ENCODE data around the gene RERG. TPM values are rescaled to one million over a fixed set of nuclear protein-coding genes. Genes with fewer than 3 reads are reported as not detected.

Gene RERG
- total RNA-seq, 2 donors from 2014 or later, result not detected

GRCh38 chr12:15168026-15168678 lies 53.1 kb downstream of the RERG start:
- Mint-ChIP-seq H3K4me3 (no peak overlapping the region), H3K27me3 (peaks cover 17% of the 10 kb centered on the region), H3K27ac (no peak overlapping the region), H3K36me3 (ENCODE audit: low read depth) (no peaks in the 10 kb centered on the region), H3K4me1 (no peaks in the 10 kb centered on the region)
- ATAC-seq, result no peak
- H3K9me3 ChIP-seq (ENCODE audit: control insufficient read depth, low read length, poor library complexity, severe bottlenecking), result no peaks in the 10 kb centered on the region
- no peak for DNase-seq

- no peaks in the 10 kb centered on the region for H3K36me3 Mint-ChIP-seq (ENCODE audit: low read depth)
- H3K4me1 Mint-ChIP-seq, result no peaks in the 10 kb centered on the region
- no peaks in the 10 kb centered on the region for H3K9me3 ChIP-seq (ENCODE audit: control insufficient read depth, low read length, poor library complexity, severe bottlenecking)
- ATAC-seq (no peak), DNase-seq (no peak)
- H3K4me3 Mint-ChIP-seq, result no peak overlapping the region
- H3K27ac Mint-ChIP-seq, result no peak overlapping the region
- H3K27me3 Mint-ChIP-seq, result peaks cover 24% of the 10 kb centered on the region
Observed at GRCh38 chr12:15165012-15165659, 56.1 kb downstream of the RERG start.

- Mint-ChIP-seq H3K27ac (no peak overlapping the region), H3K4me1 (no peaks in the 10 kb centered on the region)
- ATAC-seq, result no peak
Observed at GRCh38 chr12:15163030-15163976, 57.9 kb downstream of the RERG start.

GRCh38 chr12:15158083-15158482 lies 63.1 kb downstream of the RERG start:
- no peaks in the 10 kb centered on the region for H3K36me3 Mint-ChIP-seq (ENCODE audit: low read depth)
- no peak for DNase-seq
- H3K9me3 ChIP-seq (ENCODE audit: control insufficient read depth, low read length, poor library complexity, severe bottlenecking), result no peaks in the 10 kb centered on the region
- H3K27ac Mint-ChIP-seq, result no peak overlapping the region
- ATAC-seq, result no peak
- H3K4me1 Mint-ChIP-seq, result no peaks in the 10 kb centered on the region
- no peak overlapping the region for H3K4me3 Mint-ChIP-seq
- H3K27me3 Mint-ChIP-seq, result peaks cover 26% of the 10 kb centered on the region

More at GRCh38 chr12:15163030-15163976, 57.9 kb downstream of the RERG start:
- Mint-ChIP-seq H3K27me3 (peaks cover 26% of the 10 kb centered on the region), H3K4me3 (no peak overlapping the region), H3K36me3 (ENCODE audit: low read depth) (no peaks in the 10 kb centered on the region)
- DNase-seq, result no peak
- H3K9me3 ChIP-seq (ENCODE audit: control insufficient read depth, low read length, poor library complexity, severe bottlenecking), result no peaks in the 10 kb centered on the region

GRCh38 chr12:15157269-15157671 lies 63.9 kb downstream of the RERG start:
- H3K4me1 Mint-ChIP-seq, result no peaks in the 10 kb centered on the region
- ATAC-seq, result no peak
- no peaks in the 10 kb centered on the region for H3K36me3 Mint-ChIP-seq (ENCODE audit: low read depth)

GRCh38 chr12:15155271-15155670 lies 65.9 kb downstream of the RERG start:
- H3K27ac Mint-ChIP-seq, result no peak overlapping the region
- ATAC-seq (no peak), DNase-seq (no peak)
- H3K27me3 Mint-ChIP-seq, result peaks cover 33% of the 10 kb centered on the region
- peaks cover 3% of the 10 kb centered on the region for H3K4me1 Mint-ChIP-seq
- H3K36me3 Mint-ChIP-seq (ENCODE audit: low read depth), result no peaks in the 10 kb centered on the region
- no peak overlapping the region for H3K4me3 Mint-ChIP-seq
- no peaks in the 10 kb centered on the region for H3K9me3 ChIP-seq (ENCODE audit: control insufficient read depth, low read length, poor library complexity, severe bottlenecking)

More at GRCh38 chr12:15157269-15157671, 63.9 kb downstream of the RERG start:
- H3K27ac Mint-ChIP-seq, result no peak overlapping the region
- H3K27me3 Mint-ChIP-seq, result peaks cover 26% of the 10 kb centered on the region
- no peaks in the 10 kb centered on the region for H3K9me3 ChIP-seq (ENCODE audit: control insufficient read depth, low read length, poor library complexity, severe bottlenecking)
- DNase-seq, result no peak
- no peak overlapping the region for H3K4me3 Mint-ChIP-seq

- H3K9me3 ChIP-seq (ENCODE audit: control insufficient read depth, low read length, poor library complexity, severe bottlenecking), result no peaks in the 10 kb centered on the region
- Mint-ChIP-seq H3K27ac (no peak overlapping the region), H3K4me3 (no peak overlapping the region), H3K27me3 (peaks cover 33% of the 10 kb centered on the region), H3K4me1 (peaks cover 5% of the 10 kb centered on the region), H3K36me3 (ENCODE audit: low read depth) (no peaks in the 10 kb centered on the region)
- no peak for DNase-seq
- ATAC-seq, result no peak
Observed at GRCh38 chr12:15154103-15154502, 67.1 kb downstream of the RERG start.

GRCh38 chr12:15152868-15153267 lies 68.3 kb downstream of the RERG start:
- no peaks in the 10 kb centered on the region for H3K9me3 ChIP-seq (ENCODE audit: control insufficient read depth, low read length, poor library complexity, severe bottlenecking)
- no peak for DNase-seq
- Mint-ChIP-seq H3K27ac (no peak overlapping the region), H3K36me3 (ENCODE audit: low read depth) (no peaks in the 10 kb centered on the region), H3K4me3 (no peak overlapping the region), H3K4me1 (peaks cover 5% of the 10 kb centered on the region), H3K27me3 (peaks cover 35% of the 10 kb centered on the region)
- ATAC-seq, result no peak

- ATAC-seq (no peak), DNase-seq (no peak)
- no peaks in the 10 kb centered on the region for H3K9me3 ChIP-seq (ENCODE audit: control insufficient read depth, low read length, poor library complexity, severe bottlenecking)
- H3K4me1 Mint-ChIP-seq, result peaks cover 5% of the 10 kb centered on the region
- no peak overlapping the region for H3K27ac Mint-ChIP-seq
- H3K36me3 Mint-ChIP-seq (ENCODE audit: low read depth), result no peaks in the 10 kb centered on the region
- no peak overlapping the region for H3K4me3 Mint-ChIP-seq
- peaks cover 37% of the 10 kb centered on the region for H3K27me3 Mint-ChIP-seq
Observed at GRCh38 chr12:15152456-15152855, 68.8 kb downstream of the RERG start.

GRCh38 chr12:15151161-15152091 lies 69.8 kb downstream of the RERG start:
- no peaks in the 10 kb centered on the region for H3K9me3 ChIP-seq (ENCODE audit: control insufficient read depth, low read length, poor library complexity, severe bottlenecking)
- Mint-ChIP-seq H3K4me3 (no peak overlapping the region), H3K36me3 (ENCODE audit: low read depth) (no peaks in the 10 kb centered on the region), H3K27ac (no peak overlapping the region), H3K4me1 (peaks cover 5% of the 10 kb centered on the region), H3K27me3 (peaks cover 39% of the 10 kb centered on the region)
- ATAC-seq (no peak), DNase-seq (no peak)

GRCh38 chr12:15146585-15146984 lies 74.6 kb downstream of the RERG start:
- H3K4me3 Mint-ChIP-seq, result no peak overlapping the region
- H3K27me3 Mint-ChIP-seq, result peaks cover 50% of the 10 kb centered on the region
- ATAC-seq (no peak), DNase-seq (no peak)
- H3K36me3 Mint-ChIP-seq (ENCODE audit: low read depth), result peaks cover 2% of the 10 kb centered on the region
- no peaks in the 10 kb centered on the region for H3K9me3 ChIP-seq (ENCODE audit: control insufficient read depth, low read length, poor library complexity, severe bottlenecking)
- no peak overlapping the region for H3K27ac Mint-ChIP-seq
- H3K4me1 Mint-ChIP-seq, result peaks cover 5% of the 10 kb centered on the region

- Mint-ChIP-seq H3K4me1 (no peaks in the 10 kb centered on the region), H3K27ac (no peak overlapping the region), H3K36me3 (ENCODE audit: low read depth) (peaks cover 2% of the 10 kb centered on the region), H3K4me3 (no peak overlapping the region), H3K27me3 (peaks cover 56% of the 10 kb centered on the region)
- H3K9me3 ChIP-seq (ENCODE audit: control insufficient read depth, low read length, poor library complexity, severe bottlenecking), result no peaks in the 10 kb centered on the region
- DNase-seq (no peak), ATAC-seq (no peak)
Observed at GRCh38 chr12:15143467-15143866, 77.8 kb downstream of the RERG start.

All from T-helper 17 cell (primary cell).